Kasumi-1 (cell line): ENCODE data around the gene SPTBN1.
A peak's percentile ranks its signal among the peaks of the same experiment; 100 is the strongest.

Source experiments
- DNase-seq, 2 experiments: peaks; one replicate each; lab custom pipeline; 2025; lab: John Stamatoyannopoulos, UW

Gene SPTBN1

DNA sequence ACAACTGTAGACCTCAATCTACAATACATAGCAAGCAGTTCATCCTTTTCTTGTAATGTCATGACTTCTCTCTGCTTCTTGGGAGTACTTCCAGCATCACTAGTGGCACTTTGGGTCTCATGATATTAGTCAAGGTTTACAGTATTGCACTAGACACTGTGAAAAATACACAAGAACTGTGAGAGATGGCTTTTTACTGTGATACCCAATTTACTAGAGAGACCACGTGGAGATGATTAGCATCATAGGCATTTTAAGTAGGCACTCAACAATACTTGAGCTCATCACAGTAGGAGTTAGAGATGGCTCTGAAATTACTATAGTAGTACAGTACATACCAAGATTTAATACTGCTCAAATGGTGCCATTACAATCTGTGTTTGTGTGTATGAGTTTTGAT, 154.6 kb downstream of the SPTBN1 start:
- no peak for DNase-seq

DNA sequence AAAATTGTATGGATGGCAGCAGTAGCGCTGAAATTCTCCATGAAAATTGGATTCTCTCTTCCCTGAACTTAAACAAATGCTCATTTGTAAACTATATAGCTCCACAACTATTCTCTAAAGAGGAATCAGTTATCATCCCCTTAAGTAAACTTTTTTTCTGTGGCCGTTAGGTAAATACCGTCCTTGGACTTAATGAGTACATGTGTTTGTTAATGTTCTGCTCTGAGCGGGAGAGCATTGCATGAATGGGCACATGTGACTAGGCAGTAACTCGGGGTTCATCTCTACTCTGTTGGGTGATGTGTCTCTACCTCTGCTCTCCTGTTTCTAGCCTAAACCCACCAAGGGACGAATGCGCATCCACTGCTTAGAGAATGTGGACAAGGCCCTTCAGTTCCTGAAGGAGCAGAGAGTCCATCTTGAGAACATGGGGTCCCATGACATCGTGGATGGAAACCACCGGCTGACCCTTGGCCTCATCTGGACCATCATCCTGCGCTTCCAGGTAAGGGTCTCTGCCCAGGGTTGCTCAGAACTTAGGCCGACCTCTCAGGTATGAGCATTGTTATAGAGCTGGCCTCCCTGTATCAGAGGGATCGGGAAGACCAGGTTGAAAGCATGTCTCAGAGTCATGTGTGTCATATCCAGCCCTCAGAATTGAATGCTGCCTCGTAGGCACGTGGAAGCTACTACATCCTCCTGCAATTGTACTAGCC, 155.9 kb downstream of the SPTBN1 start:
- no peak for DNase-seq

GRCh38 chr2:54613386-54613785, 157.3 kb downstream of the SPTBN1 start:
- DNase-seq = no peak

DNA sequence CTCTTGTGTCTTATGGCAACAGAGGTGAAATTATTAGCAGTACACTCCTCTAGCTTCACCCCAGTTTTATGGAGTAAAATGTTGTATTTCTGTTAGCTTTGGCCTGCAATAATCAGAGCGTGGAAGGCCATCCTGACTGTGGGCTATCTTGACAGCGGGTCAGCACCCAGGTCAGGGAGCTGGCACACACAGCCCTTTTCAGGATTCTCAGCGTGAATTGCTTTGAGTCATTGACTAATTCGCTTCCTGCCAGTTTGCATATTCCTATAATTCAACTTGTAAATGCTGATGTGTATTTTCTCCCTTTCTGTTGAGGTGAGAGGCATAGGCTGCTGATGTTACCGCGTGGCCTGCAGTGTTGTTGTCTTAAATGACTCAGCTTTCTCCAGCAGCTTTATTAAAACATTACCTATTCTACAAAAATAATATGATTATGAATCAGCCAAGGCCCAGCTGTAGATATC, 157.7 kb downstream of the SPTBN1 start:
- DNase-seq = no peak

DNA sequence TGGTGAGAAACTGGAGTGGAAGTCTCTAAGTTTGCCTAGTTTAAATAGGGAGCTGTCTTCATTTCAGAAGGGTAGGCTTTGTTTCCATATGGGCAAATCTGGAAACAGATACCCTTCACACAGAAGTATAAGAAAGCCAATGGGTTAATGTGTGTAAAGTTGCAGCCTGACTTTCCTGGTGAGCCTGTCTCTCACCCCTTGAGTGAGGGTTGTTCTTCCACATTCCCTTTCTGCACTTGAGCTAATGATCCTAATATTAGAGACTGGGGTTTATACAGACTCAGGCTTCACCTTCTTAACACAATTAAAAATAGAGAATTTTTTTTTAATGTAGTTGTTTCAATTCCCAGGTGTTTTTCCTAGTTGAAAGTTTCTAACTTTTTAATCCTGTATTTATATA, 158.7 kb downstream of the SPTBN1 start:
- no peak for DNase-seq

DNA sequence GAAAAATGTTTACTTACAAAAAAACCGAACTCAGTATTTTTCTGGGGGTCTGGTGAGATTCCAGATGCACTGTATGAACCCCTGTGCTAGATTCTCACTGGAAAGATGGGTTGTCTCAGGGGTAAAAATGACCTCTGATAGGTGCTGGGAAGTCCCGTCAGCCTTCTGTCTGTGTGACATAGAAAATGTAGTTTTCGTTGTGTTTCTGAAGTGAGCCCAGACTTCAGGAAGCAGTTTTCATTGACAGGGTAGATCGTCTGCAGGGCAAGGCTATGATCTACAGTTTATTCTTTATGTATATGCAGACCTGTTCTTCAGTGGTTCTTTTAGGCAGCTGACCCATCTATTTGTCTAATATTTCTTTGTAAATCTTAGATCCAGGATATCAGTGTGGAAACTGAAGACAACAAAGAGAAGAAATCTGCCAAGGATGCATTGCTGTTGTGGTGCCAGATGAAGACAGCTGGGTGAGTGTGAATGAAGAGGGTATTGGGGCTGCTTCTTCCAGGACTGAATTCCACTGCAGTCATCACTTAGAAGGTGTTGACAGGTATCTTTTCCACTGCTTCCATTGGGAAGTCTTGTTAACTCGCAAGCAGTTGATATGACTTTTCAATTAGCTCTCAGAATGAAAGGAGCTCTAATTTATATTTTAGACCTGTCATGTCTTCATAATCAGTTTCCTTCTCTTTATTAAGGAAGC, 159.9 kb downstream of the SPTBN1 start:
- DNase-seq = no peak

DNA sequence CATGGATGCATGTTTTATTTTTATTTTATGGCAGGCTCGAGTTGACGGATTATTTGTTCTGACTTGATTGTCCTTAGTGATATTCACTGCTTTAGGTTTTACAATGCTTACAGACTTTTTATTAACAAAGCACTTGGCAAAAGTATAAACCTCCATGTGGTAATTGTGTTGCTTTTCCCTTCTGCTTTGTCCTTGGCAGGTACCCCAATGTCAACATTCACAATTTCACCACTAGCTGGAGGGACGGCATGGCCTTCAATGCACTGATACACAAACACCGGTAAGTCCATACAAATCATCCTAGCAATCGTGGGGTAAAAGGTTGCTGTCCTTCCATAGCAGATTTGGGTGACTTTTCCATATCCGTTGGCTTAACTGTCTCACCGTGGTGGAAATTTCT, 161.3 kb downstream of the SPTBN1 start:
- DNase-seq = no peak

- peak in 1 of 2 experiments; percentile 20 for DNase-seq
Measured at GRCh38 chr2:54618646-54619565, 162.8 kb downstream of the SPTBN1 start.

DNA sequence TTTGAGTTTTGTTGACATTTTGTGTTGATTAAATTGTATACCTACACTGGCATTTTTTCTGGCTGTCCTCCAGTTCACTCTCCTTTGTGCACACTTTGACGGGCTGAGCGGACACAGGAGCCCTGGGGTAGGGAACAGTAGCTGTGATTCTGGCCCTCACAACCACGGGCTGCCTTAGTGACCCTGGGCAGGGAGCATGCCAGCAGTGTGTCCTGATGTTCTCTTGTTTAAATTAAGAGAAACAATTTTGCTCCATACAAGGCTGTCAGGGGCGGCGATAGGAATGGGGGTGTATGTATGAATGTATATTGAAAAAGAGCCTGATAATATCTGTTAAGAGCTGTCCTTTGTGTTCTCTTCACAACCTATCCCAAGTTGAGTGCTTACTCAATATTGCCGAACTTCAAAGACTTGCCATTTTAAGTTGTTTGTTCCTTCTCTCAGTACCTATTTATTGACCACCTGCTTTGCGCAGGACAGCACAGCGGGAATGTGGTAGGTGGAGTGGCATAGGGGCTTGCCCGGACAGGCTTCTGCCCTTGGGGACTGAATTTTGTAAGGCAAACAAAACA, 163.6 kb downstream of the SPTBN1 start:
- no peak for DNase-seq

DNA sequence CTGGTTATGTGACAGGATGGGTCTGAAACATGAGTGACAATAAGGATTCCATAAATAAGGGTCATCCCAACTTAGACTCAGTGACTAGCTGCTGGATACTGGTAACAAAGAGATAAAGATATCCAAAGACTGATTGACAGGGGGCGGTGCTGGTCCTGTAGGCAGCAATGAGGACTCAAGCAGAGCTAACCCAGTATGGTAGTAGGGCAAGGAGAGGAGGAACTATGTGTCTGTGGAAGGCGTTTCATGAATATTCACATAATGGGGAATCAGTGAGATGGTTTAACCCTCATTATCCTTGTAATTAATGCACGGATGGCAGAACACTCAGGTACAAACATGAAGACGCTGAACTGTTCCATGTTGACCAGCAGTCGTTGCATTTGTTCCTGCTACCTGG, 164.8 kb downstream of the SPTBN1 start:
- DNase-seq = no peak

DNA sequence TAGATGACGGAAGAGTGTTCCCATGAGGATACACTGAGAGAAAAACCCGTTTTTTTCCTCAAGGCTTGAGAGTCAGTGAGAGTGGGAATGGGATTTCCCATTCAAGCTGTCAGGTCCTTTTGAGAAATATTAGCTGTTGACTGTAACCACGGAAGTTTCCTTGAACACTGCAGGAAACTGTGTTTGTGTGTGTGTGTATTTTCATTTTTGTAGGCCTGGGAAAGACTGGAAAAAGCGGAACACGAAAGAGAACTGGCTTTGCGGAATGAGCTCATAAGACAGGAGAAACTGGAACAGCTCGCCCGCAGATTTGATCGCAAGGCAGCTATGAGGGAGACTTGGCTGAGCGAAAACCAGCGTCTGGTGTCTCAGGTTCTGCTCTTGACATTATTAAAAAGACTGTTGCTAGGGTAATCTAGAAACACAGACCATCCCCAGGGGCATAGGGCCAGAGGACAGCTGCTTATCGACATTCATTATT, 168.5 kb downstream of the SPTBN1 start:
- no peak for DNase-seq

- DNase-seq = no peak
Measured at GRCh38 chr2:54626131-54626530, 170.0 kb downstream of the SPTBN1 start.

- DNase-seq = no peak
Measured at GRCh38 chr2:54626884-54627283, 170.8 kb downstream of the SPTBN1 start.

GRCh38 chr2:54627973-54628372, 171.8 kb downstream of the SPTBN1 start:
- DNase-seq = no peak

DNA sequence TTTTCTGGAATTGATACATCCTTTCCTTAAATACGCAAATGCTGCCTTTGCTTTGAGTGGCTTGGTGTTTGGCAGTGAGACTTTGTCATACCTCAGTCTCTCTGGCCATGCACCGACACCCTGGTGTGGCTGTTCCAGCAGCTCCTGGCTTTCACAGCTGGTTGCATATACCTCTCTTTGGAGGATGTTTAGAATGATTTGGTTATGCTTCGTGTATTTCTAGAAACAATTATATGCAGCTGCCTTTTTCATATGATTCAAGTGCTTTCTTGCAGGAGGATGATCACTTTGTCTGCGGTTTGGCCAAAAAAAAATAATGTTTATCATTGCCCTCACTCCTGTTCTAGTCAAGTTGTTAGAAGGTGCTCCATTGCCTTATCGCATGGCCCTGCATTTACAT, 172.3 kb downstream of the SPTBN1 start:
- no peak for DNase-seq

GRCh38 chr2:54628957-54629356, 172.8 kb downstream of the SPTBN1 start:
- no peak for DNase-seq

DNA sequence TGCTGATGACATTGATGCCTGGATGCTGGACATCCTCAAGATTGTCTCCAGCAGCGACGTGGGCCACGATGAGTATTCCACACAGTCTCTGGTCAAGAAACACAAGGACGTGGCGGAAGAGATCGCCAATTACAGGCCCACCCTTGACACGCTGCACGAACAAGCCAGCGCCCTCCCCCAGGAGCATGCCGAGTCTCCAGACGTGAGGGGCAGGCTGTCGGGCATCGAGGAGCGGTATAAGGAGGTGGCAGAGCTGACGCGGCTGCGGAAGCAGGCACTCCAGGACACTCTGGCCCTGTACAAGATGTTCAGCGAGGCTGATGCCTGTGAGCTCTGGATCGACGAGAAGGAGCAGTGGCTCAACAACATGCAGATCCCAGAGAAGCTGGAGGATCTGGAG, 173.3 kb downstream of the SPTBN1 start:
- DNase-seq = no peak

- no peak for DNase-seq
Measured at GRCh38 chr2:54629914-54630857, 174.1 kb downstream of the SPTBN1 start.

DNA sequence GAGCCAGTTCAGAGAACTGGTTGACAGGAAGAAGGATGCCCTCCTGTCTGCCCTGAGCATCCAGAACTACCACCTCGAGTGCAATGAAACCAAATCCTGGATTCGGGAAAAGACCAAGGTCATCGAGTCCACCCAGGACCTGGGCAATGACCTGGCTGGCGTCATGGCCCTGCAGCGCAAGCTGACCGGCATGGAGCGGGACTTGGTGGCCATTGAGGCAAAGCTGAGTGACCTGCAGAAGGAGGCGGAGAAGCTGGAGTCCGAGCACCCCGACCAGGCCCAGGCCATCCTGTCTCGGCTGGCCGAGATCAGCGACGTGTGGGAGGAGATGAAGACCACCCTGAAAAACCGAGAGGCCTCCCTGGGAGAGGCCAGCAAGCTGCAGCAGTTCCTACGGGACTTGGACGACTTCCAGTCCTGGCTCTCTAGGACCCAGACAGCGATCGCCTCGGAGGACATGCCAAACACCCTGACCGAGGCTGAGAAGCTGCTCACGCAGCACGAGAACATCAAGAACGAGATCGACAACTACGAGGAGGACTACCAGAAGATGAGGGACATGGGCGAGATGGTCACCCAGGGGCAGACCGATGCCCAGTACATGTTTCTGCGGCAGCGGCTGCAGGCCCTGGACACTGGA, 174.9 kb downstream of the SPTBN1 start:
- no peak for DNase-seq

GRCh38 chr2:54631755-54632154, 175.6 kb downstream of the SPTBN1 start:
- no peak for DNase-seq
